Esophagus (tissue), 2 donors: Measurements from ENCODE around the gene ZNF366. TPM values are rescaled to one million over a fixed set of nuclear protein-coding genes. Genes with fewer than 3 reads are reported as not detected.
A peak's percentile ranks its signal among the peaks of the same experiment; 100 is the strongest.

ENCODE experiments used
- H3K27ac ChIP-seq, 2 donors: one replicate each; pipeline ENCODE4 v1.5.1; 2013; ENCODE audit warnings: low read depth in 2 of 2, mild to moderate bottlenecking in 2 of 2, inconsistent platforms in 1 of 2, low read length in 1 of 2, moderate library complexity in 1 of 2
- H3K27me3 ChIP-seq, 2 donors: one replicate each; pipeline ENCODE4 v1.6.1; 2013; ENCODE audit warnings: low read length in 2 of 2, control low read depth in 1 of 2, mild to moderate bottlenecking in 1 of 2; ENCODE audit not compliant: insufficient read depth in 2 of 2, control insufficient read depth in 1 of 2
- H3K36me3 ChIP-seq, 2 donors: one replicate each; pipeline ENCODE4 v1.6.1; 2013; ENCODE audit warnings: low read length in 1 of 2; ENCODE audit not compliant: control insufficient read depth in 2 of 2, insufficient read depth in 2 of 2
- H3K4me1 ChIP-seq, 2 donors: one replicate each; pipeline ENCODE4 v1.6.1; 2013; ENCODE audit warnings: low read length in 1 of 2; ENCODE audit not compliant: control insufficient read depth in 2 of 2, insufficient read depth in 2 of 2
- H3K4me3 ChIP-seq, 2 donors: one replicate each; pipeline ENCODE4 v1.5.1; 2013; ENCODE audit warnings: low read length in 2 of 2, mild to moderate bottlenecking in 2 of 2, low read depth in 1 of 2, moderate library complexity in 1 of 2
- H3K9me3 ChIP-seq, 2 donors: one replicate each; pipeline ENCODE4 v1.6.1; 2013; ENCODE audit warnings: mild to moderate bottlenecking in 2 of 2, low read depth in 1 of 2, low read length in 1 of 2, moderate library complexity in 1 of 2; ENCODE audit not compliant: control insufficient read depth in 2 of 2, insufficient read depth in 1 of 2
- WGBS, 2 donors: extraction: QIAGEN DNeasy Blood & Tissue Kit; methylation state at CpG; one replicate each; pipeline ENCODE4 v1.1.7; 2013; 5-methylcytosine and 5-hydroxymethylcytosine counted together
- polyA plus RNA-seq, 2 donors: library from polyadenylated mRNA; stranded (reverse); fragments of 200-250 nt; gene quantifications; one replicate each; pipeline ENCODE4 v1.2.3, GENCODE V29; 2013
- donor health status: healthy with polysubstance abuse.
- donor health status: Bipolar disorder and iron deficiency.

Gene ZNF366
- polyA plus RNA-seq, 2 donors: 0.21 to 0.26 TPM

DNA sequence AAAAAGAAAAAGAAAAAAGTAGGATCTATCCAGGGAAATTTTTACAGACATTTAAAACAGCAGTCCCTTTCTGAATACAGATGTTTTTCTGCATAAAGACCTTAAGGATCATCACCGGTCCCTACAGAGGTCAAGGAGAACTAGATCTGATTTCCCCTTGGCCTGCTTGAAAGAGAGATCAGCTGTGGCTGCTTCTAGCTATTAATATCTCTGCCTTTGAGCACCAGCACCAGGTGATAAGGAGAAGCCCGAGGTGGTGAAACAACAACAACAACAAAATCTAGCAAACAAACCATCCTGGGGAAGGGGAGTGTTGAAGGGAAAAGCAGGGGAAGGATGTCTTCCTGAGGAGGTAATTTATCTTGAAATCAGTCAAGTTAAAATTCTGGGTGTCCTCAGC is 42.1 kb downstream of the ZNF366 start:
- Histone ChIP-seq H3K27me3 (no peaks in the 10 kb centered on the region), H3K9me3 (no peaks in the 10 kb centered on the region), H3K27ac (no peak overlapping the region), H3K4me1 (peaks cover 0 to 3% of the 10 kb centered on the region in 2 donors), H3K4me3 (no peak overlapping the region), H3K36me3 (peaks cover 0 to 4% of the 10 kb centered on the region in 2 donors)
- WGBS, 2 donors: 41 to 81% methylated on average over 2 of the region's 2 CpGs

DNA sequence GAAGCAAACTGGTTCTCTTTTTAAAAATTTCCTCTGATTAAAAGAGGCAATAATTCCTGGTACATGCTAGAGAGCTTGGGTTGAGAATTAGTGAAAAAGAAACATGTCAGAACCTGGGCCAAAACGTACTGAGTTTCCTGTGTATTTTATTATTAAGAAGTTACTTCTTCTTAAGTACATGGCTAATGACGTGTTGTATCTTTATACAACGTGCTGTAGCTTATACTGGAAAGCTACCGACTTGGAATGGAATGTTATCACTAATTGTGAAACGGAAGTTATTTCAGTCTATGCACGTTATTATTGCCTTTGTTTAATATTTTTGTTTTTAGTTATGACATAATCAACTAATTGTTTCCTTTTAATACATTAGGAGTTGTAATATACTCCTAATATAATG is 43.1 kb downstream of the ZNF366 start:
- Histone ChIP-seq H3K36me3 (peaks cover 0 to 4% of the 10 kb centered on the region in 2 donors), H3K27me3 (no peaks in the 10 kb centered on the region), H3K4me3 (no peak overlapping the region), H3K4me1 (peaks cover 0 to 3% of the 10 kb centered on the region in 2 donors), H3K27ac (no peak overlapping the region), H3K9me3 (no peaks in the 10 kb centered on the region)
- 36 to 48% methylated on average over 6 of the region's 6 CpGs for WGBS, 2 donors

DNA sequence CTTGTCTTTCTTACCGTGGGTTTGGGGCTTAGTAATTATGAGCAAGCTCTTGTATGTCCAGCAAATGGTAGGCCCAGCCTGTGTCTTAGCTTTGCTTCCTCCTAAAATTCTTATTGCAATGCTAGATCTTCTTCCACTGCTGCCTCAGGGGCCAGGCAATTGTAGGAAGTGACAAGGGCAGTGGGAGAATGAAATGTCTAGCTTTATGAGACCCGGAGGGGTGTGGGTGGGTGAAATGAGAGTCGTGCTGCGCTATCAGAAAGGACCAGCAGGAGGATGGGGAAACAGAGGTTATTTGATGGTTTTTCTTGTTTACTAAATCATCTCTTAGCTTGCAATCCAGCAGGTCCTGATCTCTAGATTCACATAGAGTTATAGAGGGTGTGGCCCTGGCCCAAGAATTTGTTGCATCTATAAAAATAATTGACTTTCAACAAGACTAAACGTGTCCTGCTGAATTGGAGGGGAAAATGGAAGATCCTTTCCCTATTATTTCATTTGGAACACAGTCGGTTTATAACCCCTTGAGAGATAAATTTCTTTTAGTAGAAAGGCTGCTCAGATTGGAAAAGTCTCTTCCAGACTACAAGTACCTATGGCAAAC is 43.7 kb downstream of the ZNF366 start:
- Histone ChIP-seq H3K4me1 (peaks cover 0 to 3% of the 10 kb centered on the region in 2 donors), H3K4me3 (no peak overlapping the region), H3K9me3 (no peaks in the 10 kb centered on the region), H3K27me3 (no peaks in the 10 kb centered on the region), H3K27ac (peak overlapping the region in 1 of 2 donors; percentile 43), H3K36me3 (peaks cover 0 to 4% of the 10 kb centered on the region in 2 donors)
- 39 to 54% methylated on average over 6 of the region's 6 CpGs for WGBS, 2 donors

DNA sequence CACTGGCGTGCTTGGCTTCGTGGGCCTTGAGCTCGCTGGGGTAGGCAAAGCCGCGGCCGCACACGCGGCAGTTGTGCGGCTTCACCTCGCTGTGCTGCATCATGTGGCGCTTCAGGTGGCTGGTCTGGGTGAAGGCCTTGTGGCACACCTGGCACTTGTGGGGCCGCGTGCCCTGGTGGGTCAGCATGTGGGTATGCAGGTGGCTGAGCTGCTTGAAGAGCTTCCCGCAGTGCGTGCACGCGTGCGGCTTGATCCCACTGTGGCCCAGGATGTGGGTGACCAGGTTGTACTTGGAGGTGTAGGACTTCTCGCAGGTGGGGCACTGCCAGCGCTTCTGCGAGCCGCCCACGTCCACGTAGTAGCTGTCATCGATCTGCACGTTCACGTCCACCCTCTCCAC is 46.8 kb downstream of the ZNF366 start:
- Histone ChIP-seq H3K4me1 (peaks cover 0 to 3% of the 10 kb centered on the region in 2 donors), H3K27me3 (no peaks in the 10 kb centered on the region), H3K27ac (no peak overlapping the region), H3K36me3 (peaks cover 0 to 4% of the 10 kb centered on the region in 2 donors), H3K4me3 (no peak overlapping the region), H3K9me3 (no peaks in the 10 kb centered on the region)
- WGBS, 2 donors: 96 to 97% methylated on average over 27 of the region's 27 CpGs

DNA sequence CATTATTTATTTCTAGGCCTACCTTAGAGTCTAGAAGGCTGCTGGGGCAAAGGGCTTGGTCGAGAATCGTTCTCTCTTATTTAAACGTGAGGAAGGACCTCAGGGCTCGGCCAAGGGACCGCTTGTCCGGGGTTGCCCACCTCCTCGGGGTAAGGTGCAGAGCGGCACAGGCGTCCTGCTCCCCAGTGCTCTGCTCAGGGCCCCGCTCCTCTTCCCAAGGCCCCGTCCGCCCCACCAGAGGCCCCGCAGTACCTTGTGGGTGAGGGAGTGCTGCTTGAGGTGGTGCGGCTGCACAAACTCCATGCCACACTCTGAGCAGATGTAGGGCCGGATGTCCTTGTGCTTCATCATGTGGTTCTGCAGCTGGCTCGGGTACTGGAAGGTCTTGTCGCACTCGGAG is 47.3 kb downstream of the ZNF366 start:
- Histone ChIP-seq H3K4me1 (peaks cover 0 to 3% of the 10 kb centered on the region in 2 donors), H3K9me3 (no peaks in the 10 kb centered on the region), H3K4me3 (no peak overlapping the region), H3K27me3 (no peaks in the 10 kb centered on the region), H3K36me3 (peaks cover 0 to 4% of the 10 kb centered on the region in 2 donors), H3K27ac (no peak overlapping the region)
- 95% methylated on average over 18 of the region's 18 CpGs for WGBS, 2 donors

DNA sequence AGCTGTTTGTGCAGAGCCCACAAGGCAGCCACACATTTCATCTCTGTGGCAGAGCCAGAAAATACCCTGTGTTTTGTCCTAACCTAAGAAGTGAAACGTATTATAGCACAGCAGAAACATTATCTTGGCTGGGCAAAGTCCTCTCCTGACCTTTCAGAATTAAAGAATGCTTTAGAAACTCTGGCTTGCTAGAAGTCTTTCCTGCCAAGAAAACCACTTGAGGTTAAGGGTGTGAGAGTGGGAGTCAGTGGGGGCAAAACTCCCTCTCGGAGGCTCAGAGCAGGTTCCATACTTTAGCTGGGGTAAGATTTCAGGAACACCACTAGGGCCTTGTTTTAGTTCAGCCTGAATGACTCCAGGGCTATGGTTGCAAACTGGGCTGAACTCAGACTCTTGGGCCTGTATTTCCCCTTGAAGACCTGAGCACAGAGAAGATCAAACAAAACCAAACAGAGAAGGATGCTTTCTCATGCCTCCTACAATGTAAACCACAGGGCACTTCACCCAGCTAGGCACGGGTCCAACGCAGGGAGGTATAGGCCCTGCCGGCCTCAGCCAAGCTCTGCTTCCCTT is 48.0 kb downstream of the ZNF366 start:
- WGBS, 2 donors: 62 to 67% methylated on average over 5 of the region's 5 CpGs
- no peak overlapping the region for H3K4me3 ChIP-seq
- H3K27me3 ChIP-seq: no peaks in the 10 kb centered on the region
- H3K4me1 ChIP-seq: peaks cover 0 to 3% of the 10 kb centered on the region in 2 donors
- H3K27ac ChIP-seq: no peak overlapping the region
- H3K36me3 ChIP-seq: peaks cover 0 to 4% of the 10 kb centered on the region in 2 donors
- H3K9me3 ChIP-seq: no peaks in the 10 kb centered on the region

DNA sequence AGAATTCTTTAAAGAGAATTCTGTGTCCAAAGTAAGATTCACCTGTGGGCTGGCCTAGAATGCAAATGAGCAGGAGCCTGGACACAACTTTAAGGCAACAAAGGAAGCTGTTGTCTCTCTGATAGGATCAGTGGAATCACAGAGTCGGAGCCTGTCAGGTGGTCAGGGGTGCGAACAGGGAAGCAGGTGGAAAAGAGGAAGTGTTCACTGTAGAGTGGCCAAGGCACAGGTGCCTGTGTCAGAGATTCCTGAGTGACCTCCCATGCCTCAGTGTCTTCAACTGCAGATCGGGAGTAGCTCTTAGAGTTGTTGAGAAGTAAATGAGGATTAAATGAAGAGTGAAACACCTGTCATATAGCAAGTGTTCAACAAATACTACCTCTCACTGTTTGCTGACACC is 48.8 kb downstream of the ZNF366 start:
- no peak overlapping the region for H3K27ac ChIP-seq
- 84 to 86% methylated on average over 3 of the region's 3 CpGs for whole genome bisulfite sequencing, 2 donors
- no peaks in the 10 kb centered on the region for H3K27me3 ChIP-seq
- peaks cover 0 to 3% of the 10 kb centered on the region in 2 donors for H3K4me1 ChIP-seq
- H3K9me3 ChIP-seq: no peaks in the 10 kb centered on the region
- peaks cover 0 to 4% of the 10 kb centered on the region in 2 donors for H3K36me3 ChIP-seq
- no peak overlapping the region for H3K4me3 ChIP-seq

DNA sequence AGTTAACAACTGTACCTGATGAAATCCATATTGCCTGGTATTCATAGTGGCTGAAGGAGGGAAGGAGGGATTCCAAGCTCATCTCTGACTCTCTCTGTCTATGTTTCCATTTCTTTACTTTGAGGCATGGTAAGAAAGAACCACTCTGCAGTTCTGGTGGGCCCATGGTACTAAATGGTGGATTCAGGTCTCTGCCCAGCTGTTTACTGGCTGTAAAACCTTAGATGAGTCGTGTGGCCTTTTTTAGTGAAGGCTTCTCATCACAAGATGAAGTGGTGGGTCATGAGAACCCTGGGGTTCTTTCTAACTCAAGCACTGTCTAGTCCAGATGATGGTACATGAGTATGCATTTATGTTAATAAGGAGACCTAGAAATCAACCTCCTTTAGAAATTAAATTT is 49.7 kb downstream of the ZNF366 start:
- Histone ChIP-seq H3K4me3 (no peak overlapping the region), H3K27me3 (no peaks in the 10 kb centered on the region), H3K9me3 (no peaks in the 10 kb centered on the region), H3K4me1 (peaks cover 0 to 5% of the 10 kb centered on the region in 2 donors), H3K27ac (no peak overlapping the region), H3K36me3 (peaks cover 0 to 4% of the 10 kb centered on the region in 2 donors)
- 83 to 94% methylated on average over 1 of the region's 1 CpG for WGBS, 2 donors

DNA sequence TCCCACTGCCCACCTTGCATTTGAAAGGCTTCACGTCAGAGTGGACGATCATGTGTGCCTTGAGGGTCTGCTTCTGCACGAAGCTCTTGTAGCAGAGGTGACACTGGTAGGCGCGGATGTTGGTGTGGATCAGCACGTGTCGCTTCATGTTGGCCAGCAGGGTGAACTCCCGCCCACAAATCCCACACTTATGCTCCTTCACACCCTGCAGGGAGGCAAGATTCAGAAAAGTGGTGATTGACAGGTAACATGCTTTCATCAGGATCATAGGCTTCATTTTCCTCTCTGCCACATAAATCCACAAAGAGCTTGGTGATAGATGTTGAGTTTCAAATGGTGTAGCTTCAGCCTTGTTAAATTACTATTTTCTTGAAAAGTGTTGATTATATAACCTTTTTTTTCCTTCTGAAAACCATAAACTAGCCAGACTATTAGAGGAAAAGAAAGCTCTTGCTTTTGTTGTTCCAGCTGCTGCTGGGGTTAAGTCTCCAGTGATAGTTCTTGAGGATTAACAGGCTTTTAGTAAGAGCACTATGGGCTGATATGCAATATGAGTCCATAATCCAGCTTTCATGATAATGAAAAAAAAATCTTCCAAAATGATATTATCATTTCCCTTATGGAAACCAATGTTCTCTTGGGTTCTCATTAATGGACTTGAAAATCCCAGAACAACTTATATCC is 50.7 kb downstream of the ZNF366 start:
- peaks cover 0 to 13% of the 10 kb centered on the region in 2 donors for H3K4me1 ChIP-seq
- WGBS, 2 donors: 89 to 91% methylated on average over 8 of the region's 8 CpGs

More for the DNA sequence above, 50.7 kb downstream of the ZNF366 start:
- Histone ChIP-seq H3K36me3 (peaks cover 0 to 4% of the 10 kb centered on the region in 2 donors), H3K27me3 (no peaks in the 10 kb centered on the region), H3K4me3 (no peak overlapping the region), H3K27ac (no peak overlapping the region), H3K9me3 (no peaks in the 10 kb centered on the region)
